IPS-20b (cell line): ENCODE measurements around the gene PAMR1.

Experiments used
- H3K27ac ChIP-seq: one replicate; pipeline ENCODE4 v1.5.1; 2013; ENCODE audit warnings: low read length
- H3K27me3 ChIP-seq: 2 replicates; pipeline ENCODE4 v1.6.1; 2013; ENCODE audit warnings: mild to moderate bottlenecking, low read length, inconsistent platforms; ENCODE audit not compliant: insufficient read depth
- H3K36me3 ChIP-seq: 2 replicates; pipeline ENCODE4 v1.6.1; 2013; ENCODE audit warnings: low read depth, mild to moderate bottlenecking, inconsistent platforms, low read length, moderate library complexity; ENCODE audit not compliant: insufficient read depth
- H3K4me1 ChIP-seq: 2 replicates; pipeline ENCODE4 v1.6.1; 2013; ENCODE audit warnings: mild to moderate bottlenecking, control low read depth, inconsistent platforms, low read length, moderate library complexity; ENCODE audit not compliant: insufficient read depth
- H3K4me3 ChIP-seq: 2 replicates; pipeline ENCODE4 v1.5.1; 2013; ENCODE audit warnings: mild to moderate bottlenecking, low read length, inconsistent platforms
- H3K9ac ChIP-seq: 2 replicates; pipeline ENCODE4 v1.6.1; 2013; ENCODE audit warnings: low read depth, mild to moderate bottlenecking, inconsistent platforms, low read length, moderate library complexity
- H3K9me3 ChIP-seq: 2 replicates; pipeline ENCODE4 v1.6.1; 2013; ENCODE audit warnings: mild to moderate bottlenecking, low read depth, low read length, inconsistent platforms; ENCODE audit not compliant: insufficient read depth

The PAMR1 gene

GRCh38 chr11:35520376-35520775 lies 5.0 kb downstream of the PAMR1 start:
- peaks cover 31% of the 10 kb centered on the region for H3K27me3 ChIP-seq
- no peaks in the 10 kb centered on the region for H3K36me3 ChIP-seq
- peaks cover 4% of the 10 kb centered on the region; the same call in 1 of the 2 replicates for H3K4me1 ChIP-seq
- H3K4me3 ChIP-seq, result no peak overlapping the region
- no peak overlapping the region for H3K27ac ChIP-seq
- no peak overlapping the region for H3K9ac ChIP-seq
- H3K9me3 ChIP-seq, result no peaks in the 10 kb centered on the region

- H3K9me3 ChIP-seq, result no peaks in the 10 kb centered on the region
- peaks cover 21% of the 10 kb centered on the region for H3K27me3 ChIP-seq
- H3K27ac ChIP-seq, result no peak overlapping the region
- peaks cover 4% of the 10 kb centered on the region; the same call in 1 of the 2 replicates for H3K4me1 ChIP-seq
- H3K9ac ChIP-seq, result no peak overlapping the region
- no peaks in the 10 kb centered on the region for H3K36me3 ChIP-seq
- H3K4me3 ChIP-seq, result no peak overlapping the region
Observed at GRCh38 chr11:35518766-35519165, 6.7 kb downstream of the PAMR1 start.

GRCh38 chr11:35517481-35517880 lies 7.9 kb downstream of the PAMR1 start:
- Histone ChIP-seq H3K4me1 (no peaks in the 10 kb centered on the region), H3K27me3 (peaks cover 15% of the 10 kb centered on the region; the same call in 1 of the 2 replicates), H3K27ac (no peak overlapping the region), H3K4me3 (no peak overlapping the region), H3K9me3 (no peaks in the 10 kb centered on the region), H3K36me3 (no peaks in the 10 kb centered on the region), H3K9ac (no peak overlapping the region)

- Histone ChIP-seq H3K4me3 (no peak overlapping the region), H3K9me3 (no peaks in the 10 kb centered on the region), H3K27ac (no peak overlapping the region), H3K36me3 (no peaks in the 10 kb centered on the region), H3K4me1 (peaks cover 3% of the 10 kb centered on the region; the same call in 1 of the 2 replicates), H3K27me3 (peaks cover 25% of the 10 kb centered on the region), H3K9ac (no peak overlapping the region)
Observed at GRCh38 chr11:35516403-35516802, 9.0 kb downstream of the PAMR1 start.

- H3K9ac ChIP-seq, result no peak overlapping the region
- no peak overlapping the region for H3K4me3 ChIP-seq
- H3K27me3 ChIP-seq, result peaks cover 33% of the 10 kb centered on the region
- no peaks in the 10 kb centered on the region for H3K9me3 ChIP-seq
- no peaks in the 10 kb centered on the region for H3K36me3 ChIP-seq
- peaks cover 3% of the 10 kb centered on the region; the same call in 1 of the 2 replicates for H3K4me1 ChIP-seq
- no peak overlapping the region for H3K27ac ChIP-seq
Observed at GRCh38 chr11:35515224-35515623, 10.2 kb downstream of the PAMR1 start.

- no peak overlapping the region for H3K27ac ChIP-seq
- peaks cover 36% of the 10 kb centered on the region for H3K27me3 ChIP-seq
- H3K4me1 ChIP-seq, result peaks cover 3% of the 10 kb centered on the region; the same call in 1 of the 2 replicates
- no peaks in the 10 kb centered on the region for H3K9me3 ChIP-seq
- no peaks in the 10 kb centered on the region for H3K36me3 ChIP-seq
- no peak overlapping the region for H3K4me3 ChIP-seq
- no peak overlapping the region for H3K9ac ChIP-seq
Observed at GRCh38 chr11:35514481-35514880, 10.9 kb downstream of the PAMR1 start.

GRCh38 chr11:35511666-35512065 lies 13.8 kb downstream of the PAMR1 start:
- Histone ChIP-seq H3K4me3 (no peak overlapping the region), H3K4me1 (peaks cover 3% of the 10 kb centered on the region; the same call in 1 of the 2 replicates), H3K36me3 (no peaks in the 10 kb centered on the region), H3K9me3 (peaks cover 15% of the 10 kb centered on the region), H3K27ac (no peak overlapping the region), H3K27me3 (peaks cover 56% of the 10 kb centered on the region), H3K9ac (no peak overlapping the region)

GRCh38 chr11:35507688-35508087 lies 17.7 kb downstream of the PAMR1 start:
- Histone ChIP-seq H3K27ac (no peak overlapping the region), H3K27me3 (peaks cover 82% of the 10 kb centered on the region), H3K36me3 (no peaks in the 10 kb centered on the region), H3K4me1 (peaks cover 3% of the 10 kb centered on the region; the same call in 1 of the 2 replicates), H3K9me3 (peaks cover 24% of the 10 kb centered on the region), H3K9ac (no peak overlapping the region), H3K4me3 (no peak overlapping the region)

- Histone ChIP-seq H3K4me3 (no peak overlapping the region), H3K27ac (no peak overlapping the region), H3K27me3 (peaks cover 34% of the 10 kb centered on the region), H3K9me3 (peaks cover 10% of the 10 kb centered on the region; the same call in 1 of the 2 replicates), H3K4me1 (no peaks in the 10 kb centered on the region), H3K9ac (no peak overlapping the region), H3K36me3 (no peaks in the 10 kb centered on the region)
Observed at GRCh38 chr11:35501776-35502175, 23.6 kb downstream of the PAMR1 start.

- H3K9ac ChIP-seq, result no peak overlapping the region
Observed at GRCh38 chr11:35500744-35501143, 24.7 kb downstream of the PAMR1 start.

GRCh38 chr11:35496416-35496815 lies 29.0 kb downstream of the PAMR1 start:
- H3K9me3 ChIP-seq, result no peaks in the 10 kb centered on the region
- no peaks in the 10 kb centered on the region for H3K4me1 ChIP-seq
- H3K27me3 ChIP-seq, result no peaks in the 10 kb centered on the region
- no peak overlapping the region for H3K4me3 ChIP-seq
- no peak overlapping the region for H3K27ac ChIP-seq
- no peaks in the 10 kb centered on the region for H3K36me3 ChIP-seq
- no peak overlapping the region for H3K9ac ChIP-seq

More at GRCh38 chr11:35500744-35501143, 24.7 kb downstream of the PAMR1 start:
- no peak overlapping the region for H3K4me3 ChIP-seq
- peaks cover 27% of the 10 kb centered on the region for H3K27me3 ChIP-seq
- no peak overlapping the region for H3K27ac ChIP-seq
- H3K4me1 ChIP-seq, result no peaks in the 10 kb centered on the region
- peaks cover 6% of the 10 kb centered on the region; the same call in 1 of the 2 replicates for H3K9me3 ChIP-seq
- no peaks in the 10 kb centered on the region for H3K36me3 ChIP-seq

GRCh38 chr11:35494957-35495490 lies 30.4 kb downstream of the PAMR1 start:
- no peak overlapping the region for H3K27ac ChIP-seq
- H3K9me3 ChIP-seq, result no peaks in the 10 kb centered on the region
- no peaks in the 10 kb centered on the region for H3K27me3 ChIP-seq
- H3K36me3 ChIP-seq, result no peaks in the 10 kb centered on the region
- H3K4me1 ChIP-seq, result no peaks in the 10 kb centered on the region
- no peak overlapping the region for H3K9ac ChIP-seq
- no peak overlapping the region for H3K4me3 ChIP-seq
